ENCODE data around the gene UBE2R2.
A peak's percentile ranks its signal among the peaks of the same experiment; 100 is the strongest.
"Not testable (repeated sequence)": the region's sequence is repeated elsewhere in the genome, so short reads cannot be mapped to it uniquely, and the experiment has no call there.

The UBE2R2 gene

DNA sequence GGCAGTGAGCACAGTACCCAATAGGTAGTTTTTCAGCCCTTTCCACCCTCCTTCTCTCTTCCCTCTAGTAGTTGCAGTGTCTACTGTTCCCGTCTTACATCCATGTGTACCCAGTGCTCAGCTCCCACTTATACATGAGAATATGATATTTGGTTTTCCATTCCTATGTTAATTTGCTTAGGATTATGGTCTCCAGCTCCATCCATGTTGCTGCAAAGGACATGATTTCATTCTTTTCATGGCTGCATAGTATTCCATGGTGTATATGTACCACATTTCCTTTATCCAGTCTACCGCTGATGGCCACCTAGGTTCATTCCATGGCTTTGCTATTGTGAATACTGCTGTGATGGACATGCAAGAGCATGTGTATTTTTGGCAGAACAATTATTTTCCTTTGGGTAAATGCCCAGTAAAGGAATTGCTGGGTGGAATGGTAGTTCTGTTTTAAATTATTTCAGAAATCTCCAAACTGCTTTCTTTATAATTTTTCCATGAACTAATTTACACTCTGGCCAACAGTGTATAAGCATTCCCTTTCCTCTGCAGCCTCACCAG is 14.9 kb upstream of the UBE2R2 start:
- H3K4me1 ChIP-seq (ENCODE audit: control insufficient read depth, low read depth, low read length); H3K9me3 ChIP-seq (ENCODE audit: control insufficient read depth, low read depth, low read length); H3K9ac ChIP-seq (ENCODE audit: low read length); H3K4me3 ChIP-seq (ENCODE audit: low read length); H3K27me3 ChIP-seq (ENCODE audit: control insufficient read depth, insufficient read depth, low read length); H3K27ac ChIP-seq (ENCODE audit: low read length); H3K36me3 ChIP-seq (ENCODE audit: control insufficient read depth, low read depth, low read length): not testable (repeated sequence)

DNA sequence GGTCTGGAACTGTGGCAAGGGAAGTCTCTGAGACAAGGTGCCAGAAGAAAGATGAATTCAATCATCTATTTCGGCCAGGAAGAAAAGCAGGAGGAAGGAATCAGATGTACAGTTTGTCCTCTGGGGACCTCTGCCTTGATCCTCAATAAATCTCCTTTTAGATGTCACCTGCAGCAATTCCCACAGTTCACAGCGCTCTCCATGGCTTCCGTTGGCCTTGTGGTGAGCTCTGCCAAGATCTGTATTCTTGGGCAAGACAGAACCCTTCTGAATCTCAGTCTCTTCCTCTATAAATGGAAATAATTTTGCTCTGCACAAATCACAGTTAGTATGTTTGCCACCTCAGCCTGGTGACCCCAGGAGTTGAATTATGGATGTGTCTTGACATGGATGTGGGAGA is 12.8 kb upstream of the UBE2R2 start:
- H3K27me3 ChIP-seq (ENCODE audit: control insufficient read depth, insufficient read depth, low read length); H3K27ac ChIP-seq (ENCODE audit: low read length); H3K4me1 ChIP-seq (ENCODE audit: control insufficient read depth, low read depth, low read length): not testable (repeated sequence)

DNA sequence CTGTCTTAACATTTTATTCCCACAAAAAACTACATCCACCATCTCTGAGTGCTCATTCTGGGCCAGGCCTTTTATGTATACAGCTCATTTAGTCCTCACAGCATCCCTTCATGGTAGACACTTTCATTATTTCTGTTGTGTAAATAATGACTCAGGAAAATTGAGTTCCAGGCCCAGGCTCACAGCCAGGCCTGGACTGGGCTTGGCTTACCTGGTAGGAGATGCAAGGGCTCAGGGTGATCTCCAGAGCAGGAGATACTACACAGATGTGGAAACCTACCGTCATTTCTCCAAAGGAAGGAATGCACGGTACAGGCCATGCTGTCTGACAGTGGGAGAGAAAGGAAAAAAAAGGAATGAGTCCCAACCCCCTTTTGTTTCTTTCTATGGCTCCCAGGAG is 9.8 kb upstream of the UBE2R2 start:
- not testable (repeated sequence) for H3K4me1 ChIP-seq (ENCODE audit: control insufficient read depth, low read depth, low read length); H3K9ac ChIP-seq (ENCODE audit: low read length); H3K27me3 ChIP-seq (ENCODE audit: control insufficient read depth, insufficient read depth, low read length); H3K27ac ChIP-seq (ENCODE audit: low read length); H3K4me3 ChIP-seq (ENCODE audit: low read length); H3K36me3 ChIP-seq (ENCODE audit: control insufficient read depth, low read depth, low read length); H3K9me3 ChIP-seq (ENCODE audit: control insufficient read depth, low read depth, low read length)

More for the DNA sequence above, 12.8 kb upstream of the UBE2R2 start:
- not testable (repeated sequence) for H3K4me3 ChIP-seq (ENCODE audit: low read length); H3K9me3 ChIP-seq (ENCODE audit: control insufficient read depth, low read depth, low read length); H3K36me3 ChIP-seq (ENCODE audit: control insufficient read depth, low read depth, low read length); H3K9ac ChIP-seq (ENCODE audit: low read length)

- not testable (repeated sequence) for H3K27ac ChIP-seq (ENCODE audit: low read length); H3K27me3 ChIP-seq (ENCODE audit: control insufficient read depth, insufficient read depth, low read length); H3K9ac ChIP-seq (ENCODE audit: low read length); H3K36me3 ChIP-seq (ENCODE audit: control insufficient read depth, low read depth, low read length); H3K9me3 ChIP-seq (ENCODE audit: control insufficient read depth, low read depth, low read length); H3K4me1 ChIP-seq (ENCODE audit: control insufficient read depth, low read depth, low read length); H3K4me3 ChIP-seq (ENCODE audit: low read length)
Measured at GRCh38 chr9:33808979-33809322, 8.0 kb upstream of the UBE2R2 start.

GRCh38 chr9:33809506-33809905 is 7.5 kb upstream of the UBE2R2 start:
- Histone ChIP-seq H3K9me3 (ENCODE audit: control insufficient read depth, low read depth, low read length) (no peaks in the 10 kb centered on the region), H3K27me3 (ENCODE audit: control insufficient read depth, insufficient read depth, low read length) (no peaks in the 10 kb centered on the region), H3K9ac (ENCODE audit: low read length) (no peak overlapping the region), H3K4me3 (ENCODE audit: low read length) (no peak overlapping the region), H3K4me1 (ENCODE audit: control insufficient read depth, low read depth, low read length) (peaks cover 7% of the 10 kb centered on the region), H3K36me3 (ENCODE audit: control insufficient read depth, low read depth, low read length) (no peaks in the 10 kb centered on the region), H3K27ac (ENCODE audit: low read length) (no peak overlapping the region)

- no peaks in the 10 kb centered on the region for H3K9me3 ChIP-seq (ENCODE audit: control insufficient read depth, low read depth, low read length)
- no peak overlapping the region for H3K9ac ChIP-seq (ENCODE audit: low read length)
- no peaks in the 10 kb centered on the region for H3K36me3 ChIP-seq (ENCODE audit: control insufficient read depth, low read depth, low read length)
- no peaks in the 10 kb centered on the region for H3K27me3 ChIP-seq (ENCODE audit: control insufficient read depth, insufficient read depth, low read length)
- H3K4me1 ChIP-seq (ENCODE audit: control insufficient read depth, low read depth, low read length) = peaks cover 13% of the 10 kb centered on the region
- no peak overlapping the region for H3K4me3 ChIP-seq (ENCODE audit: low read length)
- no peak overlapping the region for H3K27ac ChIP-seq (ENCODE audit: low read length)
Measured at GRCh38 chr9:33813712-33814641, 3.0 kb upstream of the UBE2R2 start.

DNA sequence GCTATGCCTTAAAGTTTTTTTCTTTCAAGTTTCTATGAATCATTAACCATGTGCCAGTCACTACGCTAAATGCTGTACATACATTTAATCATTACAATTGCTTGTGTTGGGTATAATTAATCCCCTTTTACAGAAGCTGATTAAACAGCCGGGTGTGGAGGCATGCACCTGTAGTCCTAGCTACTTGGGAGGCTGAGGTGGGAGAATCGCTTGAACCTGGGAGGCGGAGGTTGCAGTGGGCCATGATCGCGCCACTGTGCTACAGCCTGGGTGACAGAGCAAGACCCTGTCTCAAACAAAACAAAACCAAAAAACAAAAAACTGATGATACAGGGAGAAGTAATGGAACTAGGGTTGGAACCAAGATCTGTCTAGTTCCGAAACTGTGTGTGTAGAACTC is 1.2 kb upstream of the UBE2R2 start:
- Histone ChIP-seq H3K4me1 (ENCODE audit: control insufficient read depth, low read depth, low read length) (peaks cover 19% of the 10 kb centered on the region), H3K27ac (ENCODE audit: low read length) (no peak overlapping the region)

GRCh38 chr9:33817327-33818166 is 587 bp downstream of the UBE2R2 start:
- peak overlapping the region; percentile 70 for H3K4me3 ChIP-seq (ENCODE audit: low read length)
- peak overlapping the region; percentile 88 for H3K27ac ChIP-seq (ENCODE audit: low read length)
- H3K9ac ChIP-seq (ENCODE audit: low read length) = peak overlapping the region; percentile 95
- H3K36me3 ChIP-seq (ENCODE audit: control insufficient read depth, low read depth, low read length) = no peaks in the 10 kb centered on the region
- peaks cover 19% of the 10 kb centered on the region for H3K4me1 ChIP-seq (ENCODE audit: control insufficient read depth, low read depth, low read length)
- no peaks in the 10 kb centered on the region for H3K9me3 ChIP-seq (ENCODE audit: control insufficient read depth, low read depth, low read length)
- no peaks in the 10 kb centered on the region for H3K27me3 ChIP-seq (ENCODE audit: control insufficient read depth, insufficient read depth, low read length)

More for the DNA sequence above, 1.2 kb upstream of the UBE2R2 start:
- peak overlapping the region; percentile 72 for H3K4me3 ChIP-seq (ENCODE audit: low read length)
- H3K27me3 ChIP-seq (ENCODE audit: control insufficient read depth, insufficient read depth, low read length) = no peaks in the 10 kb centered on the region
- no peak overlapping the region for H3K9ac ChIP-seq (ENCODE audit: low read length)
- H3K36me3 ChIP-seq (ENCODE audit: control insufficient read depth, low read depth, low read length) = no peaks in the 10 kb centered on the region
- H3K9me3 ChIP-seq (ENCODE audit: control insufficient read depth, low read depth, low read length) = no peaks in the 10 kb centered on the region

DNA sequence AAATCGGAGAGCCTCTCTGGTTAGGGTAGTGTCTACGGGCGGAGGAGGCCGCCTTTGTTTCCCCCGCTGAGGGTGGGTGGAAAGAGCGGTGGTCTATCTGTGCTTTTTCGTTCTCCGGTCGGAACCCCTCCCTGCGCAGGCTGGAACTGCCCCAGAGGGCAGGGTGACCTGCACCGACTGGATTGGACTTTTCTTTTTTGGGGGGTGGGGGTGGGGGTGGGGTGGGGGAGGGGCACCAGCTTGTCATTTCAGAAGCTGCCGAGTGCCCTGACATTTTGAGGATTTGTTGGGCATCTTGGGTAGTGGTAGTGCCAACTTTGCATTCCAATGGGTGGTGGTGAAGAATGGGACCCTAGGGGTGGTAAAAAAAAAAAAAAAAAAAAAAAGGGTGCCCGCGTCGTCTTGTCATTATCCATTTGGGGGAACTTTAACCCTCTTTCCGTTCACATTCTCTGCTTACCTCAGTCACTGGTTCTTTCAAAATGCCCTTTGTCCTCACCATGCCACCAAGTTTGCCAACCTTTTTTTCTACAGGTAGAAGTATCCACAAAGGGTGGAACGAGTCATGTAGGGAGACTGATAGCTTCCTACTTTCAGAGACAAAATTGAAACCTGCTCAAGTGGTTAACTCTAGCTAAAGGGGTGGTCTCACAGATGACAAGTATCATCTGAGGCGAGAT is 1.3 kb downstream of the UBE2R2 start:
- Histone ChIP-seq H3K27me3 (ENCODE audit: control insufficient read depth, insufficient read depth, low read length) (no peaks in the 10 kb centered on the region), H3K4me3 (ENCODE audit: low read length) (peak overlapping the region; percentile 70), H3K4me1 (ENCODE audit: control insufficient read depth, low read depth, low read length) (peaks cover 19% of the 10 kb centered on the region), H3K27ac (ENCODE audit: low read length) (no peak overlapping the region), H3K9me3 (ENCODE audit: control insufficient read depth, low read depth, low read length) (no peaks in the 10 kb centered on the region), H3K9ac (ENCODE audit: low read length) (peak overlapping the region; percentile 95), H3K36me3 (ENCODE audit: control insufficient read depth, low read depth, low read length) (no peaks in the 10 kb centered on the region)

- Histone ChIP-seq H3K27me3 (ENCODE audit: control insufficient read depth, insufficient read depth, low read length) (no peaks in the 10 kb centered on the region), H3K27ac (ENCODE audit: low read length) (no peak overlapping the region), H3K36me3 (ENCODE audit: control insufficient read depth, low read depth, low read length) (no peaks in the 10 kb centered on the region), H3K9me3 (ENCODE audit: control insufficient read depth, low read depth, low read length) (no peaks in the 10 kb centered on the region), H3K4me1 (ENCODE audit: control insufficient read depth, low read depth, low read length) (peaks cover 16% of the 10 kb centered on the region), H3K4me3 (ENCODE audit: low read length) (peak overlapping the region; percentile 70), H3K9ac (ENCODE audit: low read length) (peak overlapping the region; percentile 95)
Measured at GRCh38 chr9:33818847-33819500, 2.0 kb downstream of the UBE2R2 start.
